ENCODE data around the gene AP2B1. TPM values are rescaled to one million over a fixed set of nuclear protein-coding genes. Genes with fewer than 3 reads are reported as not detected.

Gene AP2B1
- total and polyA plus RNA-seq, 9 of the 15 experiments (the other 6 are each of a cell fraction or from before 2014, with no cell fraction given), result 60.1 to 287 (median 105) TPM

GRCh38 chr17:35752471-35752870 is 165.3 kb downstream of the AP2B1 start (continued):
- TF ChIP-seq THAP12 (CRISPR knock-in tag; IDR thresholded peaks at IDR 0.05) (no peak), DPF2 (IDR thresholded peaks at IDR 0.05) (no peak), MITF (IDR thresholded peaks at IDR 0.05) (no peak)

- TF ChIP-seq YY1 (IDR thresholded peaks at IDR 0.05; ENCODE audit: borderline replicate concordance in 1 of 3, control insufficient read depth in 1 of 3, extremely low read depth in 1 of 3, insufficient read depth in 3 of 3, insufficient read length in 1 of 3, insufficient replicate concordance in 2 of 3, low read depth in 1 of 3, low read length in 2 of 3), result no peak
- no peak for TF ChIP-seq CXXC5 (CRISPR knock-in tag; IDR thresholded peaks at IDR 0.05)
- peak; percentile 59; the same call in 1 of the 2 replicates for TF ChIP-seq BCOR (IDR thresholded peaks at IDR 0.05)
- TF ChIP-seq TGIF2 (CRISPR knock-in tag; IDR thresholded peaks at IDR 0.05), result no peak
- no peak for TF ChIP-seq ZNF511 (CRISPR knock-in tag; IDR thresholded peaks at IDR 0.05)
- 0 out of 4 replicates have a peak, but pooled peaks of 1 of the 2 experiments have one; percentile 19 for TF ChIP-seq KDM1A (IDR thresholded peaks at IDR 0.05)
- TF ChIP-seq RBM25 (IDR thresholded peaks at IDR 0.05; ENCODE audit: low read depth, low read length, severe bottlenecking), result peak; percentile 62
- no peak for DNase-seq (ENCODE audit: extremely low read depth in 1 of 4, low spot score in 3 of 4)
- no peaks in the 10 kb centered on the region for H3K9me1 ChIP-seq (ENCODE audit: control insufficient read depth, insufficient read depth, low read length)
- H3K4me1 ChIP-seq (replicated peaks in 1 of 2; ENCODE audit: control insufficient read depth in 2 of 2, insufficient read depth in 2 of 2, low read length in 2 of 2), result peaks cover 11 to 21% of the 10 kb centered on the region in 2 experiments; a peak in 4 of 5 replicates
- no peak within 1 kb of the TSS for H2AFZ ChIP-seq (ENCODE audit: low read depth, low read length)
- H3K79me2 ChIP-seq (ENCODE audit: control insufficient read depth, insufficient read depth, low read length), result no peaks in the 10 kb centered on the region
- in situ Hi-C loops (cut with MboI) (loop anchor here (10.0 kb wide), 1 partner anchor 588 kb away; no protein-coding TSS in a partner anchor), intact Hi-C loops (cut with micrococcal nuclease) (no loop called here)
- no TSS peak for BruUV-seq (replicated peaks)
- CTCF ChIA-PET (ENCODE audit: low intra/inter-chr PET ratio), result no interaction called here
- H3K9me3 ChIP-seq (replicated peaks; ENCODE audit: control insufficient read depth, insufficient read depth, low read depth, low read length), result no peaks in the 10 kb centered on the region
- POLR2A ChIA-PET, result no interaction called here
- whole genome bisulfite sequencing (ENCODE audit: insufficient coverage, low coverage, missing lambda C conversion rate), result 10% methylated on average over 7 of the region's 9 CpGs
- no peak for FAIRE-seq
- H3K27me3 ChIP-seq (ENCODE audit: control insufficient read depth in 2 of 2, insufficient read depth in 2 of 2, low read length in 2 of 2), result peaks cover 7 to 44% of the 10 kb centered on the region in 2 experiments; a peak in 3 of 5 replicates
- ATAC-seq, result peak; percentile 26; the same call in 2 of the 3 replicates
- H4K20me1 ChIP-seq (replicated peaks; ENCODE audit: control insufficient read depth, insufficient read depth, low read length), result no peaks in the 10 kb centered on the region
- H3K4me3 ChIP-seq, result no peak within 1 kb of the TSS
- H3K9ac ChIP-seq (ENCODE audit: insufficient read depth in 1 of 2, low read depth in 2 of 2, low read length in 2 of 2), result peak within 1 kb of the TSS in 1 of 2 experiments; percentile 10; a peak in 1 of 4 replicates
- H3K36me3 ChIP-seq (ENCODE audit: control insufficient read depth, insufficient read depth, low read length), result no peaks in the 10 kb centered on the region
- H3K27ac ChIP-seq (ENCODE audit: extremely low read depth, low read depth, low read length), result no peak within 1 kb of the TSS
- H3K4me2 ChIP-seq (ENCODE audit: insufficient read depth, low read length), result no peak within 1 kb of the TSS
Measured at GRCh38 chr17:35752945-35753764, 166.0 kb downstream of the AP2B1 start, which contains the start of gene GAS2L2. Gene GAS2L2, minus strand, starts transcription at chr17:35753239. Its CDS starts 389 bp downstream, at chr17:35752850.

Measured in K562 (cell line).